MM.1S (cell line): Measurements from ENCODE around the gene GK2.

Experiments used
- EZH2 ChIP-seq: fragments of 300-600 bp; sonication (generic); optimal IDR thresholded peaks from 2 replicates; pipeline ENCODE3; 2017; ENCODE audit warnings: low read depth, mild to moderate bottlenecking, antibody characterized with exemption, low read length, mixed read lengths
- TF ChIP-seq, protein P1 (sequence below): fragments of 300-600 bp; sonication (generic); IDR thresholded peaks from 2 replicates; pipeline ENCODE4 v1.5.1; 2016; ENCODE audit warnings: antibody characterized with exemption, low read length, mixed read lengths

DNA sequence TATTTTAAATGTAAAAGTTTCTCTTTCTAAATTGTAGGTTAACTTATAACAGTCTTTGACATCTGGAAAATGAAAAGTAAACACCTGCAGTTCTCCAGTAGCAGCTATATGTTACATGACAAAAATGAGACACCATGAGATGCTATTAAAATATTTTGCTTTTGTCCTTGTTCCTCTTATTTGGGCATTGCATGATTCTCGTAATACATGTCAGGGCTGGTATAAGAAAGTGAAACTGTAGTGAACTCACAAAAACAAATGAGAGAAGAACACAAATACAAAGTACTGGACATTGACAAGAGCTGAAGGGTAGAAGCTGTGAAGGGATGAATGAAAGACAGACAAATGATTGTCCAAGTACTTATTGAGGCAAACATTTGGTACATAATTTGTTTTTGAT lies 9.0 kb downstream of the GK2 start:
- TF ChIP-seq EZH2 = no peak
- TF ChIP-seq, protein P1, sequence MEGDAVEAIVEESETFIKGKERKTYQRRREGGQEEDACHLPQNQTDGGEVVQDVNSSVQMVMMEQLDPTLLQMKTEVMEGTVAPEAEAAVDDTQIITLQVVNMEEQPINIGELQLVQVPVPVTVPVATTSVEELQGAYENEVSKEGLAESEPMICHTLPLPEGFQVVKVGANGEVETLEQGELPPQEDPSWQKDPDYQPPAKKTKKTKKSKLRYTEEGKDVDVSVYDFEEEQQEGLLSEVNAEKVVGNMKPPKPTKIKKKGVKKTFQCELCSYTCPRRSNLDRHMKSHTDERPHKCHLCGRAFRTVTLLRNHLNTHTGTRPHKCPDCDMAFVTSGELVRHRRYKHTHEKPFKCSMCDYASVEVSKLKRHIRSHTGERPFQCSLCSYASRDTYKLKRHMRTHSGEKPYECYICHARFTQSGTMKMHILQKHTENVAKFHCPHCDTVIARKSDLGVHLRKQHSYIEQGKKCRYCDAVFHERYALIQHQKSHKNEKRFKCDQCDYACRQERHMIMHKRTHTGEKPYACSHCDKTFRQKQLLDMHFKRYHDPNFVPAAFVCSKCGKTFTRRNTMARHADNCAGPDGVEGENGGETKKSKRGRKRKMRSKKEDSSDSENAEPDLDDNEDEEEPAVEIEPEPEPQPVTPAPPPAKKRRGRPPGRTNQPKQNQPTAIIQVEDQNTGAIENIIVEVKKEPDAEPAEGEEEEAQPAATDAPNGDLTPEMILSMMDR = no peak
